ENCODE results near the gene KLRC4.
"Not testable (repeated sequence)": the region's sequence is repeated elsewhere in the genome, so short reads cannot be mapped to it uniquely, and the experiment has no call there.

Gene KLRC4

GRCh38 chr12:10396176-10396575, 13.4 kb downstream of the KLRC4 start:
- not testable (repeated sequence) for DNase-seq

GRCh38 chr12:10395390-10395998, 14.1 kb downstream of the KLRC4 start:
- peak; percentile 8 for DNase-seq

DNA sequence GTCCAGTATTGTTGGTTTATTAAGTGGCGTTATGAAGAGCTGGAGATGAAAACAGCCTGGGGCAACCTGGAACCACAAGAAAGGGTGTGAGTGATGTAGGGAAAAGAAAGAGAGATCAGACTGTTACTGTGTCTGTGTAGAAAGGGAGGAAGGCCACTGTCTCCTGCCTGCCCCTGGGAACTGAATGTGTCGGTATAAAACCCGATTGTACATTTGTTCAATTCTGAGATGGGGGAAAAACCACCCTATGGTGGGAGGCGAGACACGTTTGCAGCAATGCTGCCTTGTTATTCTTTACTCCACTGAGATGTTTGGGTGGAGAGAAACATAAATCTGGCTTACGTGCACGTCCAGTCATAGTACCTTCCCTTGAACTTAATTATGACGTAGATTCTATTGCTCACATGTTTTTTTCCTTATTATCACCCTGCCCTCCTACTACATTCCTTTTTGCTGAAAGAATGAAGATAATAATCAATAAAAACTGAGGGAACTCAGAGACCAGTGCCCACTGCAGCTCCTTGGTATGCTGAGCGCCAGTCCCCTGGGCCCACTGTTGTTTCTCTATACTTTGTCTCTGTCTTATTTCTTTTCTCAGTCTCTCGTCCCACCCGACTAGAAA, 14.9 kb downstream of the KLRC4 start:
- DNase-seq, result not testable (repeated sequence)

GRCh38 chr12:10393291-10393690, 16.3 kb downstream of the KLRC4 start:
- no peak for DNase-seq

DNA sequence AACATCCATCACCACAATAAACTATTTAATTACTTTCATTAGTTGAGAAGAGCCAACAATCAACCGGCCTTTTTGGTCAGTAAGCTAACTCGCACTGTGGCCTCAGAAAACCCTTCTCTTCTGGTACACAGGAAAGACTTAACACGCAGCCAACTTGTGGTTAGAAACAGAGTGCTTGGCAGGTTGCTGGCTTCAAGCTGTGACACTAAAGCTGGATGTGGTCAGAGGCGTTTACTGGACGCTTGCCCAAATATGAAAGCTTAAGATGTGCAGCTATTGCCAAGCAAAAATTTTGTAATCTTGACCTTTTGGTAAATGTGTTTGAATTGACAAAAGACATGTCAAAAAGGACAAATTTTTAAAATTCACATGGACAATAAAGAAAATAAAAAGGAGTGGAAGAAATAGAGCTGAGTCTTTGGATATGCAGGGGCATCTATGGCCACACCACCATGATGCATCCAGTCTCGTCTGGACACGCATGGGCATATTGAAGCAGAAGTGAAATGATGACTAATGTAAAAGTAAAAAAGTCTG, 17.1 kb downstream of the KLRC4 start:
- no peak for DNase-seq

- not testable (repeated sequence) for DNase-seq
Observed at GRCh38 chr12:10390991-10391390, 18.6 kb downstream of the KLRC4 start.

- no peak for DNase-seq
Observed at GRCh38 chr12:10389904-10390303, 19.7 kb downstream of the KLRC4 start, which contains the start of gene KLRK1. TSS of gene KLRK1 (minus strand) at chr12:10390041. CDS start at chr12:10388810, 1,231 bp downstream.

DNA sequence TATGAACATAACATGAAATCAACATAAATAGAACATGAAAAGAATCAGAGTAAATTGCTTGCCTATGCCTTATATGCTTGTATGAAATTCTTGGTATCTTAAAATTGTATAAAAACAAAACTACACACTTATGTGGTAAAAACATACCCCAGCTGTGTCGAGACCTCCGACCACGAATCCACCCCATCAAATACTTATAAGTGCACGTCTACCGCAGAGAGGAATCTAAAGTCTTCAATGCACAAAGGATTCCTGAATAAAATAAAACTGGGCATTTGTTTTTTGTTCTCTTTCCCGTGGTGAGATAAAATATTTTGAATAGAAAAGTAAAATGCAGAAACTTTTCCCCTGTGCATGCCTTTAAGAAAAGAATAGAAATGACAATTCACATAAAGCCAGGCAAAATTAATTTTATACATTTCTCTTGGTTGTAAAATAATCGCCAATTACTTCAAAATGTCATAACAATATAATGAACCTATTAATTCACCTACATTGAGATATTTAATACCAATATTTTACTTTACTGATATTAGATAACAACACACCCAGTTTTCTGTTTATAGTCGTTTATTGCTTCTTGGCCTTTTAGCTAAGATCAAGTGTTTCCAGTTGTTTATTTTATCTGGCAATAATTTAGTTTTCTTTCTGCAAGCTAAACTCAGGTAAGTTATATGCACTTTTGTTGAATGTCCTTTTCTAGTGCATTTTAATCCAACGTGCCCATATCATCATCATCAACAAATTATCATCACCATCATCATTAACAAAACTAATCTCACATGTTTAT, 20.7 kb downstream of the KLRC4 start:
- DNase-seq, result no peak

DNA sequence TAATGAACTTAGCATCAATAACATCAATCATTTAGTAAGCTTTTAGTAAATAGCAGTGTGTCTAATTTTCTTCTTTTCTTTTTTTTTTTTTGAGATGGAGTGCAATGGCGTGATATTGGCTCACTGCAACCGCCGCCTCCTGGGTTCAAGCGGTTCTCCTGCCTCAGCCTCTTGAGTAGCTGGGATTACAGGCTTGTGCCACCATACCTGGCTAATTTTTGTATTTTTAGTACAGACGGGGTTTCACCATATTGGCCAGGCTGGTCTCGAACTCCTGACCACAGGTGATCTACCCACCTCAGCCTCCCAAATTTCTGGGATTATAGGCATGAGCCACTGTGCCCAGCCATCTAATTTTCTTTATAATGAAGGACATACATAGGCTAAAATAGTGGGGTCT, 22.1 kb downstream of the KLRC4 start:
- not testable (repeated sequence) for DNase-seq

DNA sequence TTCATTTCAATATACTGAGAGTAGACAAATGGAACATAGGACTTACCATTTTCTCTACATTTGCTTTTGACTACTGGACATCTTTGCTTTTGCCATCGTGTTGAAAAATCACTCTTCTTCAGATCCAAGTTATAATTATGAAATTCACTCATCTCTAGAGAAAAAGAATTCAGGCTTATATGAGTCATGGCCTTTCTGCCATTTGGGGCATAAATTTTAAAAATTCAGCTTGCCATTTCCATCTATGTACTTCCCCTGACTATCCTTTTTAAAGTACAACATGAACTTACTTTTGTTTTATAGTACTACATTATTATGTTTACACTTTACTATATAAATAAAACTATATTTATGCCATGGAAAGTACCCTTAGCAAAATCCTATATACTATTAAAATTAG, 22.7 kb downstream of the KLRC4 start:
- DNase-seq, result no peak

DNA sequence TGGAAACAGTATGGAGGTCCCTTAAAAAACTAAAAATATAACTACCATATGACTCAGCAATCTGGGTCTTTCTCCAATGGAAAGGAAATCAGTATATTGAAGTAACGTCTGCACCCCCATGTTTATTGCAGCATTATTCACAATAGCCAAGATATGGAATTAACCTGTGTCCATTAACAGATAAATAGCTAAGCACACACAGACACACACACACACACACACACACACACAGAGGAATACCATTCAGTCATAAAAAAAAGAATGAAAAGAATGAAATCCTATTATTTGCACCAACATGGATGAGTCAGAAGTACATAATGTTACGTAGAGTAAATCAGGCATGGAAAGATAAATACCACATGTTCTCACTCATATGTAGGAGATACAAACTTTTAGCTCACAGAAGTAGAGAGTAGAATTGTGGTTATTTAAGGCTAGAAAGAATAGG, 24.4 kb downstream of the KLRC4 start:
- DNase-seq, result peak; percentile 6

GRCh38 chr12:10384191-10384590, 25.4 kb downstream of the KLRC4 start:
- no peak for DNase-seq

- no peak for DNase-seq
Observed at GRCh38 chr12:10381928-10382628, 27.5 kb downstream of the KLRC4 start.

GRCh38 chr12:10378737-10379136, 30.8 kb downstream of the KLRC4 start:
- not testable (repeated sequence) for DNase-seq

- DNase-seq, result no peak
Observed at GRCh38 chr12:10374624-10375018, 34.9 kb downstream of the KLRC4 start.

- no peak for DNase-seq
Observed at GRCh38 chr12:10372559-10372958, 37.0 kb downstream of the KLRC4 start.

GRCh38 chr12:10371893-10372535, 37.5 kb downstream of the KLRC4 start:
- DNase-seq, result not testable (repeated sequence)

DNA sequence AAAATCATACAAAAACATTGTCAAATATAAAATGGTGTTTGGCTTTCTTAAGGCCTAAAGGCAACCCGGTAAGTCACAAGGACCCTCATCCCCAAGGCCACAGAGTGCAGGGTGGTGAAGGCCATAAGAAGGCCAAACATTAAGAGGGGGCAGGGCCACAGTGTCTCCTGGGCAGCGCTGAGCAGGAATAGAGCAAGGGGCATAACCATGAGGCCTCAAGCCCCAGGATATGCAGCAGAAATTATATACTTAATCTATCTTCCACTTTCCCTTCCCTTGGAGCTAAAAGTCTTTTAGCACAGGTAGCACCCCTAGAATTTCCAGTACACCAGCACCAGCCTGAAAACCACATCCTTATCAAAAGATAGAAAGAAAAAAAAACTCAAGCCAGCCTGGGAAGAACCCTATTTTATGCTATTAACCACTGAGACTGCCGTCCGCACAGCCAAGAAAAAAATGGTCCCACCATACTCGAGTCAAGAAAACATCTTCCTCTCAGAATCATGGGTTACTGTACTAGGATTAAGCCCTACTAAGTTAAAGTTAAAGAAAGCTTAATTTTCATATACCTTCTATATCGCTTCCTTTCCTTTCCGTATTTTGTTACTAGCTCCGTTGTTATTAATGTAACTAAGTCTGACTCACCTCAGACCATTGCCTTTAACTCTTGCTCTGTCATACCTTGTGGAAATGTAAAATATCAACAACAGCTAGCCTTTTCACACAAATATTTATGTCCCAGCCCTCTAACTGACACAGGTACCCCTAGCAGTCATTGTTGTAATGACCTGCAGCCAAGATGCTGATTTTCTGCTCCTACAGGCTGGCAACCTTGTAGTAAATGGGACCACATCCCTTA, 39.8 kb downstream of the KLRC4 start:
- DNase-seq, result no peak

- no peak for DNase-seq
Observed at GRCh38 chr12:10368206-10369171, 41.1 kb downstream of the KLRC4 start.

GRCh38 chr12:10367714-10368113, 41.8 kb downstream of the KLRC4 start:
- DNase-seq, result not testable (repeated sequence)

Data from NCI-H748 treated with DMSO at 0.1 percent for 48 hours (cell line).